Measurements from ENCODE around the gene SLC39A10. TPM values are rescaled to one million over a fixed set of nuclear protein-coding genes. Genes with fewer than 3 reads are reported as not detected.

The SLC39A10 gene
- total RNA-seq, 3 donors from 2014 or later = 16.3 to 31.5 (median 25.8) TPM

GRCh38 chr2:195759877-195760276 is 102.9 kb downstream of the SLC39A10 start:
- no peaks in the 10 kb centered on the region for H3K27me3 ChIP-seq
- H3K27ac ChIP-seq = no peak overlapping the region
- intact Hi-C loops (cut with DNase I; ENCODE audit: low total_unique reads) = no loop called here
- no peak for DNase-seq (ENCODE audit: low spot score in 2 of 2)
- no peak overlapping the region for H3K4me3 ChIP-seq
- no peaks in the 10 kb centered on the region for H3K36me3 ChIP-seq
- TF ChIP-seq CTCF (IDR thresholded peaks at IDR 0.05) = no peak
- TF ChIP-seq POLR2AphosphoS5 (IDR thresholded peaks at IDR 0.05) = no peak
- TF ChIP-seq POLR2A (IDR thresholded peaks at IDR 0.05) = no peak
- no peaks in the 10 kb centered on the region for H3K4me1 ChIP-seq
- H3K9me3 ChIP-seq = peaks cover 3 to 7% of the 10 kb centered on the region in 2 donors

- no peak for DNase-seq (ENCODE audit: low spot score in 2 of 2)
- Histone ChIP-seq H3K4me3 (no peak overlapping the region), H3K4me1 (no peaks in the 10 kb centered on the region), H3K36me3 (no peaks in the 10 kb centered on the region), H3K27ac (no peak overlapping the region), H3K9me3 (peaks cover 6 to 13% of the 10 kb centered on the region in 2 donors), H3K27me3 (no peaks in the 10 kb centered on the region)
- intact Hi-C loops (cut with DNase I; ENCODE audit: low total_unique reads) = no loop called here
- TF ChIP-seq CTCF (IDR thresholded peaks at IDR 0.05) (no peak), POLR2A (IDR thresholded peaks at IDR 0.05) (no peak), POLR2AphosphoS5 (IDR thresholded peaks at IDR 0.05) (no peak)
Observed at GRCh38 chr2:195763866-195764265, 106.8 kb downstream of the SLC39A10 start.

- TF ChIP-seq POLR2A (IDR thresholded peaks at IDR 0.05) = no peak
- no peak for TF ChIP-seq POLR2AphosphoS5 (IDR thresholded peaks at IDR 0.05)
- TF ChIP-seq CTCF (IDR thresholded peaks at IDR 0.05) = no peak
- no peak for DNase-seq (ENCODE audit: low spot score in 2 of 2)
- H3K27me3 ChIP-seq = no peaks in the 10 kb centered on the region
Observed at GRCh38 chr2:195766691-195767090, 109.7 kb downstream of the SLC39A10 start.

GRCh38 chr2:195768431-195768830 is 111.4 kb downstream of the SLC39A10 start:
- H3K4me1 ChIP-seq = no peaks in the 10 kb centered on the region
- TF ChIP-seq CTCF (IDR thresholded peaks at IDR 0.05) = no peak
- TF ChIP-seq POLR2AphosphoS5 (IDR thresholded peaks at IDR 0.05) = no peak
- TF ChIP-seq POLR2A (IDR thresholded peaks at IDR 0.05) = no peak
- no peaks in the 10 kb centered on the region for H3K36me3 ChIP-seq
- no peaks in the 10 kb centered on the region for H3K27me3 ChIP-seq
- intact Hi-C loops (cut with DNase I; ENCODE audit: low total_unique reads) = no loop called here
- peaks cover 6 to 13% of the 10 kb centered on the region in 2 donors for H3K9me3 ChIP-seq
- H3K4me3 ChIP-seq = no peak overlapping the region
- H3K27ac ChIP-seq = no peak overlapping the region
- DNase-seq (ENCODE audit: low spot score in 2 of 2) = no peak

More at GRCh38 chr2:195766691-195767090, 109.7 kb downstream of the SLC39A10 start:
- Histone ChIP-seq H3K4me1 (no peaks in the 10 kb centered on the region), H3K4me3 (no peak overlapping the region), H3K9me3 (peaks cover 6 to 13% of the 10 kb centered on the region in 2 donors), H3K36me3 (no peaks in the 10 kb centered on the region), H3K27ac (no peak overlapping the region)
- intact Hi-C loops (cut with DNase I; ENCODE audit: low total_unique reads) = no loop called here

DNA sequence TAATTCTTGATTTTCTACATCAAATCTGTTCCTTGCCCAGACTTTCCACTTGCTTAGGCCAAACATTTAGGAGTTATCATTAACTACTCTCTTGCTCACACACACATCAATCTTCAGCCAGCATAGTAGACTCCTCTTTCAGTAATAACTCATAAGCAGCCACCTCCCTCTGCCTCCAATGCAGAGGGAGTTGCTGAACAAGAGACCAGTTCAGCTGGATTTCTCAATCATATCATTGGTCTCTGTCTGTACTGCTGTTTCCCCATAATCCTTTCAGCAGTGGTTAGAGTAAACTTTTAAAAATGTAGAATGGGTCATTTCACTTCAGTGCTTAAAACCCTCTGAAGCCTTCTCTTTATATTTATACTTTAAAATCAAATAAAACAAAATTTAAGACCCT is 112.9 kb downstream of the SLC39A10 start:
- no peaks in the 10 kb centered on the region for H3K27me3 ChIP-seq
- no peak overlapping the region for H3K4me3 ChIP-seq
- H3K4me1 ChIP-seq = no peaks in the 10 kb centered on the region
- TF ChIP-seq POLR2A (IDR thresholded peaks at IDR 0.05) (no peak), CTCF (IDR thresholded peaks at IDR 0.05) (no peak), POLR2AphosphoS5 (IDR thresholded peaks at IDR 0.05) (no peak)
- no peak overlapping the region for H3K27ac ChIP-seq
- no peak for DNase-seq (ENCODE audit: low spot score in 2 of 2)
- H3K36me3 ChIP-seq = no peaks in the 10 kb centered on the region
- peaks cover 3 to 5% of the 10 kb centered on the region in 2 donors for H3K9me3 ChIP-seq
- intact Hi-C loops (cut with DNase I; ENCODE audit: low total_unique reads) = no loop called here
